ENCODE measurements around the gene EME2. TPM values are rescaled to one million over a fixed set of nuclear protein-coding genes. Genes with fewer than 3 reads are reported as not detected.

EME2 gene
- total RNA-seq, 2 donors from 2014 or later = 3.5 to 5.0 TPM

DNA sequence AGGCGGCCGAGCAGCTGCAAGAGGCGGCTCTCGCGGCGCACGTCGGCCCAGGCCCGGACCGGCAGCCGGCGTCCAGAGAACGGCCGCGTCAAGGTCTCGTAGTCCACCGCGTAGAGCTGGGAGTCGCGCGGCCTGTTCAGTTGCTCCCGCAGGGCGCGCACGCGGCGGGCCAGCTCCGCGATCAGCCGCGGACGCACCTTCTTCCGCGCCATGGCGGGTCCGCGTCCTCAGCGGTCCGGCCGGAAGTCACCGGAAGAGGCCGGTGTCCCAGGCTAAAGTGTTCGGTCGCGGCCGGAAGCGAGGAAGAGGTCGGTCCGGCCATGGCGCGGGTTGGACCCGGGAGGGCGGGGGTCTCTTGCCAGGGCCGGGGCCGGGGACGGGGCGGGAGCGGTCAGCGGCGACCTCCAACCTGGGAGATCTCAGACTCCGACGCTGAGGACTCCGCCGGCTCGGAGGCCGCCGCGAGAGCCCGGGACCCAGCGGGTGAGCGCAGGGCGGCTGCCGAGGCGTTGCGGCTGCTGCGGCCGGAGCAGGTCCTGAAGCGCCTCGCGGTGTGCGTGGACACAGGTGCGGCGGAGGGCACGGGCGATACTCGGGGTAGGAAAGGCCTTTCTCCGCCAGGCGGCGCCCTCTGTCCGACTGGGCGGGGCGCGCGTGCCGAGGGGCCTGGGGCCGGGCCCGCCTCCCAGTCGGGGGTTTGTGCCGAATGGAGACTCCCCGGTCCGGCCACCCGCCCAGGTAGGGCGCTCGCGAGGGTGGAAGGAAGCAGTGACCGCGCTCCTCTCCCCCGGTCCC, 495 bp downstream of the EME2 start, which contains the start of gene MRPS34:
Gene MRPS34 (minus strand): TSS at position 227 of the 795 bp plus-strand sequence. CDS start 15 bp downstream, at position 212.
- peak within 1 kb of the TSS; percentile 70 to 94 for H3K4me3 ChIP-seq
- TF ChIP-seq CTCF (IDR thresholded peaks at IDR 0.05) = peak; percentile 62 to 86
- peaks cover 38% of the 10 kb centered on the region for H3K36me3 ChIP-seq
- H3K27me3 ChIP-seq = no peaks in the 10 kb centered on the region
- peak within 1 kb of the TSS; percentile 95 to 97 for H3K27ac ChIP-seq
- peak; percentile 84 for DNase-seq (ENCODE audit: low spot score)
- no peaks in the 10 kb centered on the region for H3K9me3 ChIP-seq
- H3K4me1 ChIP-seq = peaks cover 0 to 39% of the 10 kb centered on the region in 2 donors

GRCh38 chr16:1773703-1774447, 1.3 kb downstream of the EME2 start:
- H3K27me3 ChIP-seq = no peaks in the 10 kb centered on the region
- peaks cover 34% of the 10 kb centered on the region for H3K36me3 ChIP-seq
- H3K4me3 ChIP-seq = peak overlapping the region; percentile 70 to 94
- DNase-seq (ENCODE audit: low spot score) = no peak
- no peaks in the 10 kb centered on the region for H3K9me3 ChIP-seq
- peak overlapping the region; percentile 95 to 97 for H3K27ac ChIP-seq
- TF ChIP-seq CTCF (IDR thresholded peaks at IDR 0.05) = no peak
- peaks cover 0 to 39% of the 10 kb centered on the region in 2 donors for H3K4me1 ChIP-seq

DNA sequence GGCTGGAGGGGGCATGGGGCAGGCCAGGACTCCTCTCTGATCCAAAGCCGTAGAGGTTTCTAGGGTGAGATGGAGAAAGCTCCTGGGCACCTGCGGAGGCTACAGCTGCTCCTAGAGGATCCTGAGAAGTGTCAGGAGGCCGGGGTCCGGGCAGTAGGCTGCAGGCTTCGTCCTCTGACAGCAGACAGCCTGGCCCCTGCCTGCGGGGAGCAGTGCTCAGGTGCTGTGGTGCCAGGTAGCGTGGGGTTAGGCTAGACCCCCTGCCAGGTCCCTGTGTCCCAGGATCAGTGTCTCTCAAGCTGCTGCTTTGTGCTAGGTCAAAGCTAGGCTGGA, 1.8 kb downstream of the EME2 start:
- H3K4me1 ChIP-seq = peaks cover 0 to 39% of the 10 kb centered on the region in 2 donors
- no peak for TF ChIP-seq CTCF (IDR thresholded peaks at IDR 0.05)
- H3K36me3 ChIP-seq = peaks cover 32% of the 10 kb centered on the region
- H3K27ac ChIP-seq = no peak overlapping the region
- peak overlapping the region in 1 of 2 donors; percentile 94 for H3K4me3 ChIP-seq
- H3K9me3 ChIP-seq = no peaks in the 10 kb centered on the region
- no peaks in the 10 kb centered on the region for H3K27me3 ChIP-seq
- no peak for DNase-seq (ENCODE audit: low spot score)

DNA sequence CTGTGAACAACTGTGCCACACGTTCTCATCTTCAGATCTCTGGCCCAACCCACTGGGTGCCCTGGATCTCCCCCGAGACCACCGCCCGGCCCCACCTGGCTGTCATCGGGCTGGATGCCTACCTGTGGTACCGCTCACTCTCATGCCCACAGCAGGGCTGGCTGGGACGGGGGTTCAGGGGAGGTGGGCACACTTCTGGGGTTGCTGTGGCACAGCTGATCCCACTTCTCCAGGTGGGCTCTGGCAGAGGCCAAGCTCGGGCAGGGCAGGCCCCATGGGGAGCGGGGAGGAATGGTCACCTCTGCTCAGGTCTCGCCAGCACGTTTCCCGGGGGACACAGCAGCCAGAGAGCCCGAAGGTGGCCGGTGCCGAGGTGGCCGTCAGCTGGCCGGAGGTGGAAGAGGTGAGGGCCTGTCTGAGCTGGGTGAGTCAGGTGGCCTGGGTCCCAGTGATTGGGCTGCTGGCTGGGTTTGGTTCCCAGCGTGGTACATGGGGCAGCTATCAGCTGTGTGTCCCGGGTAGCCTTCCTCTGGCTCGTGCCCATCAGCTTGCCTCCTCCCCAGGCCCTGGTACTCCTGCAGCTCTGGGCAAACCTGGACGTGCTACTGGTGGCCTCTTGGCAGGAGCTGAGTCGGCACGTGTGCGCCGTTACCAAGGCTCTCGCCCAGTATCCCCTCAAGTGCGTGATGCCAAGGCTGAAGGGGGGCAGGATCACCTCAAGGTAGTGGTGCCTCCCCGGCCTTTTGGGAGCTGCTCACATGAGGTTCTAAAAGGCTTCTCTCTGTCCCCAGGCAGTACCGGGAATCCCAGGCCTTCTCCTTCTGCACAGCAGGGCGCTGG, 2.6 kb downstream of the EME2 start:
- DNase-seq (ENCODE audit: low spot score) = no peak
- Histone ChIP-seq H3K4me1 (peaks cover 0 to 41% of the 10 kb centered on the region in 2 donors), H3K27ac (no peak overlapping the region), H3K27me3 (no peaks in the 10 kb centered on the region), H3K36me3 (peaks cover 37% of the 10 kb centered on the region), H3K9me3 (no peaks in the 10 kb centered on the region), H3K4me3 (no peak overlapping the region)
- no peak for TF ChIP-seq CTCF (IDR thresholded peaks at IDR 0.05)

GRCh38 chr16:1775846-1776671, 3.4 kb downstream of the EME2 start:
- peaks cover 37% of the 10 kb centered on the region for H3K36me3 ChIP-seq

More at GRCh38 chr16:1775846-1776671, 3.4 kb downstream of the EME2 start:
- Histone ChIP-seq H3K4me3 (no peak overlapping the region), H3K27me3 (no peaks in the 10 kb centered on the region), H3K9me3 (no peaks in the 10 kb centered on the region), H3K4me1 (peaks cover 0 to 41% of the 10 kb centered on the region in 2 donors), H3K27ac (no peak overlapping the region)
- DNase-seq (ENCODE audit: low spot score) = no peak
- no peak for TF ChIP-seq CTCF (IDR thresholded peaks at IDR 0.05)
